SK-N-SH treated with all-trans-retinoic acid at 6 μM for 48 hours (cell line): Measurements from ENCODE around the gene LRMDA.

Source experiments
- ATAC-seq: fragments of 200-7000 bp; cut with Tn5 transposase; 3 replicates; pipeline ENCODE4 v1.9.1; 2020; ENCODE audit warnings: mild to moderate bottlenecking, moderate library complexity
- ARNTL ChIP-seq: fragments of 450-650 bp; formaldehyde crosslinking; IDR thresholded peaks from 2 replicates; pipeline ENCODE4 v1.5.0; 2020; ENCODE audit warnings: low read depth, mild to moderate bottlenecking, moderate library complexity, borderline replicate concordance
- BACH2 ChIP-seq: fragments of 250-450 bp; sonication (Bioruptor Pico); IDR thresholded peaks from 2 replicates; pipeline ENCODE4 v1.9.0; 2021; ENCODE audit warnings: mild to moderate bottlenecking, borderline replicate concordance
- GLIS3 ChIP-seq: fragments of 250-450 bp; sonication (Bioruptor Pico); IDR thresholded peaks from 2 replicates; pipeline ENCODE4 v1.5.0; 2020; ENCODE audit warnings: mild to moderate bottlenecking, moderate library complexity
- ISL1 ChIP-seq: fragments of 250-450 bp; sonication (Bioruptor Pico); IDR thresholded peaks from 2 replicates; pipeline ENCODE4 v2.1.2; 2022; ENCODE audit warnings: mild to moderate bottlenecking, moderate library complexity
- POU6F1 ChIP-seq: fragments of 250-450 bp; sonication (Bioruptor Pico); IDR thresholded peaks from 2 replicates; pipeline ENCODE4 v1.8.0; 2021; ENCODE audit warnings: low read depth, mild to moderate bottlenecking, moderate library complexity, borderline replicate concordance
- RARB ChIP-seq: fragments of 250-450 bp; sonication (Bioruptor Pico); IDR thresholded peaks from 2 replicates; pipeline ENCODE4 v1.8.0; 2021; ENCODE audit warnings: mild to moderate bottlenecking, moderate library complexity
- TCF4 ChIP-seq: fragments of 250-450 bp; sonication (Bioruptor Pico); IDR thresholded peaks from 2 replicates; pipeline ENCODE4 v1.8.0; 2021; ENCODE audit warnings: mild to moderate bottlenecking, moderate library complexity, borderline replicate concordance
- TOX ChIP-seq: fragments of 250-450 bp; sonication (Bioruptor Pico); IDR thresholded peaks from 2 replicates; pipeline ENCODE4 v1.8.0; 2021; ENCODE audit warnings: mild to moderate bottlenecking, moderate library complexity, borderline replicate concordance
- ZFP3 ChIP-seq: fragments of 250-450 bp; sonication (Bioruptor Pico); IDR thresholded peaks from 2 replicates; pipeline ENCODE4 v1.5.0; 2020; ENCODE audit warnings: mild to moderate bottlenecking, moderate library complexity
- ZFP30 ChIP-seq: fragments of 450-650 bp; formaldehyde crosslinking; IDR thresholded peaks from 2 replicates; pipeline ENCODE4 v1.5.0; 2022; ENCODE audit warnings: mild to moderate bottlenecking, moderate library complexity
- ZNF565 ChIP-seq: fragments of 450-650 bp; formaldehyde crosslinking; conservative IDR thresholded peaks from 2 replicates; pipeline ENCODE4 v1.5.0; 2020; ENCODE audit warnings: low read depth, mild to moderate bottlenecking, moderate library complexity
- ZNF70 ChIP-seq: fragments of 450-650 bp; formaldehyde crosslinking; IDR thresholded peaks from 2 replicates; pipeline ENCODE4 v1.5.0; 2020; ENCODE audit warnings: mild to moderate bottlenecking, moderate library complexity
- ZNF8 ChIP-seq: fragments of 450-650 bp; formaldehyde crosslinking; IDR thresholded peaks from 2 replicates; pipeline ENCODE4 v1.5.0; 2020; ENCODE audit warnings: mild to moderate bottlenecking, moderate library complexity
- TF ChIP-seq, protein P1 (sequence below): fragments of 250-450 bp; sonication (Bioruptor Pico); IDR thresholded peaks from 2 replicates; pipeline ENCODE4 v1.8.0; 2020; ENCODE audit warnings: mild to moderate bottlenecking, moderate library complexity, borderline replicate concordance
- TF ChIP-seq, protein P2 (sequence below): fragments of 250-450 bp; sonication (Bioruptor Pico); IDR thresholded peaks from 2 replicates; pipeline ENCODE4 v1.5.1; 2021; ENCODE audit warnings: mild to moderate bottlenecking, moderate library complexity
- TF ChIP-seq, protein P3 (sequence below): fragments of 250-450 bp; sonication (Bioruptor Pico); IDR thresholded peaks from 2 replicates; pipeline ENCODE4 v1.5.1; 2020; ENCODE audit warnings: low read depth, mild to moderate bottlenecking, moderate library complexity
- TF ChIP-seq, protein P4 (sequence below): fragments of 250-450 bp; sonication (Bioruptor Pico); IDR thresholded peaks from 2 replicates; pipeline ENCODE4 v1.5.0; 2020; ENCODE audit warnings: mild to moderate bottlenecking, moderate library complexity

The LRMDA gene

DNA sequence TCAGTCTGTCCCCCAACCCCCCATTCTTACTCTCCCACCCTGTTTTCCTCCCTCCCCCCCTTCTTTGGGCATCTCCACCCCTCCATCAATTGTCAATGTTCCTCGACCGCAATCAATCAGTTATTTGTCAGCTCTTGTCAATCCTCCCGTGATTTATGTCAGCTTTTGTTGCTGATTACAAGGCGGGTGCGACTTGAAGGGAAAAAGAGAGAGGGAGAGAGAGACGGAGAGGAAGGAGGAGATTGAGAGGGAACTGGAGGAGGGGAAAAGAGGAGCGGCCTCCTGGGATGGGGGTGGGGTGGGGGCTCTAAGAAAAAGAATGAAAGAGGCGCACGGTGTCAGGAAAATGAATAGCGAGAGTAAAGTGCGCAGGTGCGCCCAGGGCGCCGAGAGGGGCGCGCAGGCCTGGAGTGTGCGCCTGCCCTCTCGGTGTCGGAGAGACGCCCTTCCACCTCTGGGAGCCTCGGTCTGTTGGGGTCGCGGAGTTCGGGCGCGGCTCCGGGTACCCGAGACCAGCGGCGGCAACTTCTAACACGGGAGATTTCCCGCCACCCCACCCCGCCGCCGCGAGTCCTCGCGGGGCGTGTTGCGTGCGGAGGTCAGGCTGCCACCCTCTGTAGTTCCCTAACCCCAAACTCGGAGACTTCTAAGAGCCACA lies 28.8 kb upstream of the LRMDA start (continued):
- TF ChIP-seq, protein P1, sequence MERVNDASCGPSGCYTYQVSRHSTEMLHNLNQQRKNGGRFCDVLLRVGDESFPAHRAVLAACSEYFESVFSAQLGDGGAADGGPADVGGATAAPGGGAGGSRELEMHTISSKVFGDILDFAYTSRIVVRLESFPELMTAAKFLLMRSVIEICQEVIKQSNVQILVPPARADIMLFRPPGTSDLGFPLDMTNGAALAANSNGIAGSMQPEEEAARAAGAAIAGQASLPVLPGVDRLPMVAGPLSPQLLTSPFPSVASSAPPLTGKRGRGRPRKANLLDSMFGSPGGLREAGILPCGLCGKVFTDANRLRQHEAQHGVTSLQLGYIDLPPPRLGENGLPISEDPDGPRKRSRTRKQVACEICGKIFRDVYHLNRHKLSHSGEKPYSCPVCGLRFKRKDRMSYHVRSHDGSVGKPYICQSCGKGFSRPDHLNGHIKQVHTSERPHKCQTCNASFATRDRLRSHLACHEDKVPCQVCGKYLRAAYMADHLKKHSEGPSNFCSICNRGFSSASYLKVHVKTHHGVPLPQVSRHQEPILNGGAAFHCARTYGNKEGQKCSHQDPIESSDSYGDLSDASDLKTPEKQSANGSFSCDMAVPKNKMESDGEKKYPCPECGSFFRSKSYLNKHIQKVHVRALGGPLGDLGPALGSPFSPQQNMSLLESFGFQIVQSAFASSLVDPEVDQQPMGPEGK: 0 out of 2 replicates have a peak, but pooled peaks have one; percentile 19
- TF ChIP-seq ZNF8 (CRISPR knock-in tag) (no peak), RARB (CRISPR knock-in tag) (no peak)

GRCh38 chr10:75403144-75403938 lies 28.1 kb upstream of the LRMDA start:
- ATAC-seq: peak; percentile 12
- TF ChIP-seq, protein P1: no peak
- TF ChIP-seq, protein P2, sequence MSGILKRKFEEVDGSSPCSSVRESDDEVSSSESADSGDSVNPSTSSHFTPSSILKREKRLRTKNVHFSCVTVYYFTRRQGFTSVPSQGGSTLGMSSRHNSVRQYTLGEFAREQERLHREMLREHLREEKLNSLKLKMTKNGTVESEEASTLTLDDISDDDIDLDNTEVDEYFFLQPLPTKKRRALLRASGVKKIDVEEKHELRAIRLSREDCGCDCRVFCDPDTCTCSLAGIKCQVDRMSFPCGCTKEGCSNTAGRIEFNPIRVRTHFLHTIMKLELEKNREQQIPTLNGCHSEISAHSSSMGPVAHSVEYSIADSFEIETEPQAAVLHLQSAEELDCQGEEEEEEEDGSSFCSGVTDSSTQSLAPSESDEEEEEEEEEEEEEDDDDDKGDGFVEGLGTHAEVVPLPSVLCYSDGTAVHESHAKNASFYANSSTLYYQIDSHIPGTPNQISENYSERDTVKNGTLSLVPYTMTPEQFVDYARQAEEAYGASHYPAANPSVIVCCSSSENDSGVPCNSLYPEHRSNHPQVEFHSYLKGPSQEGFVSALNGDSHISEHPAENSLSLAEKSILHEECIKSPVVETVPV: no peak
- TF ChIP-seq RARB (CRISPR knock-in tag) (no peak), TOX (CRISPR knock-in tag) (no peak), POU6F1 (CRISPR knock-in tag) (no peak), ZNF70 (no peak), ZFP30 (no peak), ZNF8 (CRISPR knock-in tag) (no peak), ARNTL (CRISPR knock-in tag) (no peak), ISL1 (CRISPR knock-in tag) (no peak), GLIS3 (no peak), TCF4 (CRISPR knock-in tag) (no peak), ZFP3 (CRISPR knock-in tag) (no peak), ZNF565 (CRISPR knock-in tag) (no peak), BACH2 (CRISPR knock-in tag) (no peak)
- TF ChIP-seq, protein P3, sequence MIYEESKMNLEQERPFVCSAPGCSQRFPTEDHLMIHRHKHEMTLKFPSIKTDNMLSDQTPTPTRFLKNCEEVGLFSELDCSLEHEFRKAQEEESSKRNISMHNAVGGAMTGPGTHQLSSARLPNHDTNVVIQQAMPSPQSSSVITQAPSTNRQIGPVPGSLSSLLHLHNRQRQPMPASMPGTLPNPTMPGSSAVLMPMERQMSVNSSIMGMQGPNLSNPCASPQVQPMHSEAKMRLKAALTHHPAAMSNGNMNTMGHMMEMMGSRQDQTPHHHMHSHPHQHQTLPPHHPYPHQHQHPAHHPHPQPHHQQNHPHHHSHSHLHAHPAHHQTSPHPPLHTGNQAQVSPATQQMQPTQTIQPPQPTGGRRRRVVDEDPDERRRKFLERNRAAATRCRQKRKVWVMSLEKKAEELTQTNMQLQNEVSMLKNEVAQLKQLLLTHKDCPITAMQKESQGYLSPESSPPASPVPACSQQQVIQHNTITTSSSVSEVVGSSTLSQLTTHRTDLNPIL (CRISPR knock-in tag): no peak
- TF ChIP-seq, protein P4, sequence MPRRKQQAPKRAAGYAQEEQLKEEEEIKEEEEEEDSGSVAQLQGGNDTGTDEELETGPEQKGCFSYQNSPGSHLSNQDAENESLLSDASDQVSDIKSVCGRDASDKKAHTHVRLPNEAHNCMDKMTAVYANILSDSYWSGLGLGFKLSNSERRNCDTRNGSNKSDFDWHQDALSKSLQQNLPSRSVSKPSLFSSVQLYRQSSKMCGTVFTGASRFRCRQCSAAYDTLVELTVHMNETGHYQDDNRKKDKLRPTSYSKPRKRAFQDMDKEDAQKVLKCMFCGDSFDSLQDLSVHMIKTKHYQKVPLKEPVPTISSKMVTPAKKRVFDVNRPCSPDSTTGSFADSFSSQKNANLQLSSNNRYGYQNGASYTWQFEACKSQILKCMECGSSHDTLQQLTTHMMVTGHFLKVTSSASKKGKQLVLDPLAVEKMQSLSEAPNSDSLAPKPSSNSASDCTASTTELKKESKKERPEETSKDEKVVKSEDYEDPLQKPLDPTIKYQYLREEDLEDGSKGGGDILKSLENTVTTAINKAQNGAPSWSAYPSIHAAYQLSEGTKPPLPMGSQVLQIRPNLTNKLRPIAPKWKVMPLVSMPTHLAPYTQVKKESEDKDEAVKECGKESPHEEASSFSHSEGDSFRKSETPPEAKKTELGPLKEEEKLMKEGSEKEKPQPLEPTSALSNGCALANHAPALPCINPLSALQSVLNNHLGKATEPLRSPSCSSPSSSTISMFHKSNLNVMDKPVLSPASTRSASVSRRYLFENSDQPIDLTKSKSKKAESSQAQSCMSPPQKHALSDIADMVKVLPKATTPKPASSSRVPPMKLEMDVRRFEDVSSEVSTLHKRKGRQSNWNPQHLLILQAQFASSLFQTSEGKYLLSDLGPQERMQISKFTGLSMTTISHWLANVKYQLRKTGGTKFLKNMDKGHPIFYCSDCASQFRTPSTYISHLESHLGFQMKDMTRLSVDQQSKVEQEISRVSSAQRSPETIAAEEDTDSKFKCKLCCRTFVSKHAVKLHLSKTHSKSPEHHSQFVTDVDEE: no peak
